Activated B cell treated with CpG ODN at 0.5 μM for 24 hours (primary cell): Measurements from ENCODE around the gene ATP6V1F. TPM values are rescaled to one million over a fixed set of nuclear protein-coding genes. Genes with fewer than 3 reads are reported as not detected.

Source experiments
- ATAC-seq: fragments of 200-7000 bp; cut with Tn5 transposase; one replicate; pipeline ENCODE4 v1.10.0; 2021; ENCODE audit warnings: low read depth, mild to moderate bottlenecking, moderate library complexity
- CTCF ChIA-PET: fragments of 350-600 bp; sonication (Branson Sonifier 250); formaldehyde crosslinking; loops from one replicate; lab custom pipeline; 2021; ENCODE audit warnings: antibody characterized with exemption; lab: Charles Lee
- POLR2A ChIA-PET: fragments of 350-600 bp; sonication (Branson Sonifier 250); formaldehyde crosslinking; loops from one replicate; lab custom pipeline; 2021; ENCODE audit warnings: antibody characterized with exemption; lab: Charles Lee
- DNase-seq: peaks from one replicate; pipeline ENCODE4 v3.0.0; 2022
- H3K27ac Mint-ChIP-seq: one replicate; pipeline ENCODE4 v1.8.0; 2020; ENCODE audit warnings: mixed read lengths
- H3K27me3 Mint-ChIP-seq: one replicate; pipeline ENCODE4 v1.8.0; 2021; ENCODE audit warnings: mixed read lengths
- H3K36me3 Mint-ChIP-seq: one replicate; pipeline ENCODE4 v1.8.0; 2021; ENCODE audit warnings: low read depth, mixed read lengths
- H3K4me1 Mint-ChIP-seq: one replicate; pipeline ENCODE4 v1.8.0; 2021; ENCODE audit warnings: mixed read lengths
- H3K4me3 Mint-ChIP-seq: one replicate; pipeline ENCODE4 v1.8.0; 2020; ENCODE audit warnings: mild to moderate bottlenecking, mixed read lengths
- H3K9me3 Mint-ChIP-seq: one replicate; pipeline ENCODE4 v1.8.0; 2020; ENCODE audit warnings: mixed read lengths
- intact Hi-C: fragments of 100-400 bp; cut with micrococcal nuclease; formaldehyde crosslinking; loops from one replicate; pipeline ENCODE4 v1.15.1; 2024
- total RNA-seq: library from RNA; stranded (reverse); gene quantifications from 2 replicates; pipeline ENCODE4 v1.2.3, GENCODE V29; 2022
- TF ChIP-seq, protein P1 (sequence below): fragments of 200-600 bp; IDR thresholded peaks from one replicate; pipeline ENCODE4 v1.8.0; 2022; ENCODE audit warnings: antibody characterized with exemption, mild to moderate bottlenecking

ATP6V1F gene
- total RNA-seq, 1 donor from 2014 or later, result 100.0 TPM

DNA sequence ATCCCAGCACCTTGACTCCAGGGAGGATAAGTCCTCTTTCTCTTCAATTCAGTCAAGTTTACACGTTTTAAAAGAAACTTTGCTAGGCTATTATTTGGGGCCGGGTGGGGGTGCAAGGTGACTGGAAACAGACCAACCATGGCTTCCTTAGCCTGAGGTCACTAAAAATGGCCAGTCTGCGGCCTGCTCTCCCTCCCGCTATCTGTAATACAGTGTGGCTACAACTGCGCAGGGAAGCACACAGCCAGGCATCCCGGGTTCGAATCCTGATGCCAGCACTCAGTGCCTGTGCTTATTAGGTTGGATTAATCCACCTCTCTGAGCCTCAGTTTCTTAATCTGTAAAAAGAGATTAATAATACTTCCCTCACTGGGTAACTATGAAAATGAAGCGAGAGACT, 19.5 kb downstream of the ATP6V1F start:
- no peaks in the 10 kb centered on the region for H3K36me3 Mint-ChIP-seq
- H3K4me3 Mint-ChIP-seq, result no peak overlapping the region
- ATAC-seq (no peak), DNase-seq (no peak)
- TF ChIP-seq, protein P1, sequence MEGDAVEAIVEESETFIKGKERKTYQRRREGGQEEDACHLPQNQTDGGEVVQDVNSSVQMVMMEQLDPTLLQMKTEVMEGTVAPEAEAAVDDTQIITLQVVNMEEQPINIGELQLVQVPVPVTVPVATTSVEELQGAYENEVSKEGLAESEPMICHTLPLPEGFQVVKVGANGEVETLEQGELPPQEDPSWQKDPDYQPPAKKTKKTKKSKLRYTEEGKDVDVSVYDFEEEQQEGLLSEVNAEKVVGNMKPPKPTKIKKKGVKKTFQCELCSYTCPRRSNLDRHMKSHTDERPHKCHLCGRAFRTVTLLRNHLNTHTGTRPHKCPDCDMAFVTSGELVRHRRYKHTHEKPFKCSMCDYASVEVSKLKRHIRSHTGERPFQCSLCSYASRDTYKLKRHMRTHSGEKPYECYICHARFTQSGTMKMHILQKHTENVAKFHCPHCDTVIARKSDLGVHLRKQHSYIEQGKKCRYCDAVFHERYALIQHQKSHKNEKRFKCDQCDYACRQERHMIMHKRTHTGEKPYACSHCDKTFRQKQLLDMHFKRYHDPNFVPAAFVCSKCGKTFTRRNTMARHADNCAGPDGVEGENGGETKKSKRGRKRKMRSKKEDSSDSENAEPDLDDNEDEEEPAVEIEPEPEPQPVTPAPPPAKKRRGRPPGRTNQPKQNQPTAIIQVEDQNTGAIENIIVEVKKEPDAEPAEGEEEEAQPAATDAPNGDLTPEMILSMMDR, result no peak
- peaks cover 3% of the 10 kb centered on the region for H3K4me1 Mint-ChIP-seq
- intact Hi-C loops, result loop anchor here (2.0 to 5.0 kb wide), 2 partner anchors 19 to 185 kb away; partner anchors contain the start of gene ATP6V1F
- H3K27me3 Mint-ChIP-seq, result peaks cover 3% of the 10 kb centered on the region
- POLR2A ChIA-PET, result no interaction called here
- no peaks in the 10 kb centered on the region for H3K9me3 Mint-ChIP-seq
- H3K27ac Mint-ChIP-seq, result no peak overlapping the region
- CTCF ChIA-PET, result interaction anchor here (2.3 to 2.8 kb wide), 2 partner anchors 40 to 274 kb away, joined by 13 read pairs; no protein-coding TSS in a partner anchor

DNA sequence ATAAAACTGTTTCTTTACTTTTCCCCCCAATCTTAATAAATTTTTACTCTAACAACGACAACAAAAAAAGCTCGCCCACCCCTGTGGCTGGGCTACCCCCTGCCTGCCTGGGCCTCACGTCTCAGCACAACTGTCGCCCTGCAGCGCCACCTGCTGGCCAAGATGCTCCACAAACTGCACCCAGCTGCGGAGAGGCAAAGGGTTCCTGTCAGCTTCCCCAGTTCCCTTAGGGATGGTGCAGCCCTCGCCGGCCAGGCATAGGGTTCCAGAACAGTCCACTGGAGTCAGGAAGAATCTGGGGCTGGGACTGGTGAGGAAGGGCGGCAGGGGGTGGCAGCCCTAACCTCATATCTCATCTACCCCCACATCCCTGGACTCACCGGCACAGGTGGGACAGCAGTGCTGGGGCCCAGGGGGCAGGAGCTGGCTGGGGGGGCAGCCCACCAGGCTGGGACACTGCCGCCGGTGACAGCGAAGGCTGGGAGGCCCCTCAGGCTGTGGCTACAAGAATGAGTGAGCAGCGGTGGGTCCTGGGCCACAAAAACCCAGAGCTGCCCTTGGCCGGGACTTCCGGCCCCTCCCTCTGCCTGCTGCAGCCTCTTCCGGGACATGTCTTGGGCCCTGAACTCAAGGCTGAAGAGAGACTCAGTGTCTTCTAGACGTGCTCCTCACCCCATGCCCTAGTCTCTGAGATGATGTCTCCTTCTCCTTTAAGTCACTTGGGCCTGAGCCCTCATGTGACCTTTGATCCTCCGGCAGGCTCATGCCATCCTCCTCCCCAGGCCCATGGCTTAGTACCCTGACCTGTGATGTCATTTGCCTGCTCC, 21.2 kb downstream of the ATP6V1F start:
- TF ChIP-seq, protein P1, result no peak
- H3K4me3 Mint-ChIP-seq, result peak overlapping the region; percentile 77
- no peaks in the 10 kb centered on the region for H3K36me3 Mint-ChIP-seq
- H3K9me3 Mint-ChIP-seq, result no peaks in the 10 kb centered on the region
- peaks cover 3% of the 10 kb centered on the region for H3K27me3 Mint-ChIP-seq
- DNase-seq (peak; percentile 82), ATAC-seq (peak; percentile 85)
- CTCF ChIA-PET, result interaction anchor here (0.6 to 2.8 kb wide), 25 partner anchors 13 to 409 kb away, joined by 3 to 20 read pairs (median 3); partner anchors contain the start of genes ATP6V1F and KCP
- no peak overlapping the region for H3K27ac Mint-ChIP-seq
- POLR2A ChIA-PET, result interaction anchor here (0.8 to 1.3 kb wide), 4 partner anchors 21 to 246 kb away, joined by 3 to 8 read pairs (median 4); partner anchors contain the start of genes ATP6V1F and TNPO3
- intact Hi-C loops, result loop anchor here (1.0 to 5.0 kb wide), 6 partner anchors 21 to 457 kb away; partner anchors contain the start of gene ATP6V1F
- peaks cover 3% of the 10 kb centered on the region for H3K4me1 Mint-ChIP-seq

DNA sequence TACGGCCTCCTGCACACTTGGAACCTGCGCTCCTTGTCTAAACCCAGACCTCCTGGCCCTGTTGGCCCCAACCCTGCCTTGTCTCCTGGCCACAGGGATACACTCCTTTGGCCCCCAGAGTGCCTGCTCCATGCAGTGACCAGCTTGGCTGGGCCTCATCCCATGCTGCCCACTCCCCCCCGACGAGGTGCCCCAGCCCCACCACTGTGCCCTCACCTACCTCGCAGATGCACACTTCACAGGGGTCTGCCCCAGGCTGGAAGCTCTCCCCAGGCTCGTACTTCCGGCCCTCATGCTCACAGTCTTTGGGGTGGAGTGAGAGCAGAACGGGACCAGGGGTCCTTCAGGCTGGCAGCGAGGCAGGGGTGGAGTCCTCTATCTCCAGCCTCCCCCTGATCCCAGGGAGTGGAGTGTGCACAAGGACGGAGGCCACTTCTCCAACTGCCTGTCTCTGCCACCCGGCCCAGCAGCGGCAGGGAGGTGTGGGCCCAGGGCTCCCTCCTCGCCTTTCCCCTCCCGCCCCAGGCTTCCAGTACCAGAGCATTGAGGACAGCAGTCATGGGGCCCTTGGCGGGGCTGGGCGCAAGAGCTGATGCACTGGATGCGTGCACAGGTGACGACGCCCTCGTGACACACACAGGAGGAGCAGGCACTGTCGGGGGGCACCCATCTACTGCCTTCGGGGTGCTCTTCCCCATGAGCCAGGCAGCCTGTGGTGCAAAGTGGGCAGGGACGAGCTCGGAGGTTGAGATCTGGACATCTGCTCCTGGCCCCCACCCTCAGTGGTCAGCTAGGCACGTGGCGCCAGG, 22.1 kb downstream of the ATP6V1F start:
- no peak for ATAC-seq
- no peaks in the 10 kb centered on the region for H3K36me3 Mint-ChIP-seq
- H3K4me1 Mint-ChIP-seq, result peaks cover 3% of the 10 kb centered on the region
- DNase-seq, result no peak
- no peaks in the 10 kb centered on the region for H3K9me3 Mint-ChIP-seq
- TF ChIP-seq, protein P1, result no peak
- POLR2A ChIA-PET, result interaction anchor here (0.9 kb wide), 1 partner anchor 245 kb away, joined by 3 read pairs; no protein-coding TSS in a partner anchor
- CTCF ChIA-PET, result interaction anchor here (1.0 to 2.8 kb wide), 12 partner anchors 12 to 410 kb away, joined by 3 to 20 read pairs (median 6); partner anchors contain the start of gene ATP6V1F
- peaks cover 6% of the 10 kb centered on the region for H3K27me3 Mint-ChIP-seq
- peak overlapping the region; percentile 77 for H3K4me3 Mint-ChIP-seq
- intact Hi-C loops, result loop anchor here (5.0 kb wide), 1 partner anchor 187 kb away; no protein-coding TSS in a partner anchor
- H3K27ac Mint-ChIP-seq, result no peak overlapping the region

DNA sequence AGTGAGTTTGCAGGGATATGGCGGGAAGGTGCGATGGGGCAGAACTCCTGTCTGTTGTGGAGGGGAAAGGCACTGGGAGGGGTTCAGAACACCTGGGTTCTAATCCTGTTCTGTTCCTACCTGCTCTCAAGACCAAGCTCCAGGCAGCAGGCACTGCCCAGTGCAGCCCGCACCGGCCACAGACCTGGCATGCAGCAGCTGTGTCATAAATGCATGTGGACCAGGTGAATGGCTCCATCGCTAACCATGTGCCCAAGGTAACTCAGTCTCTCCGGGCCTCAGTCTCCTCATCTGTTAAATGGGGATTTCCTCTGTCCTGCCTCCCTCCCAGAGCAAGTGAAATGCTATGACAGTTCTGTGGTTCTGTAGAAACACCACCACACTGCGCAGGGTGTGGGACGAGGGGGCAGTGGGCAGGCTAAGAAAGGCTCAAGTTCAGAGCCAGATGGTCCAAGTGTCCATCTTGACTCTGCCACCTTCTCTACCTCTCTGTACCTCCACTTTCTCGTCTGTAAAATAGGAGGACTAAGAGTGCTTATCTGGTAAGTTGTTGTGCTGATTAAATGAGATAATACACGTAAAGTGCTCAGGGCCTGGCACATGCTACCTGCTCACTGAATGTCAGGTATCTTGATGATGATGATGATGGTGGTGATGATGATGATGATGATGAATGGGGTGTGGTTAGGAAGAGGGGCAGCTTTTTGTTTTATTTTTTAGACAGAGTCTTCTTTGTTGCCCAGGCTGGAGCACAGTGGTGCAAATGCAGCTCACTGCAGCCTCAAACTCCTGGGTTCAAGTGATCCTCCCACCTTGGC, 22.9 kb downstream of the ATP6V1F start:
- TF ChIP-seq, protein P1, result no peak
- H3K9me3 Mint-ChIP-seq, result no peaks in the 10 kb centered on the region
- ATAC-seq (no peak), DNase-seq (no peak)
- peak overlapping the region; percentile 11 for H3K4me3 Mint-ChIP-seq
- POLR2A ChIA-PET, result no interaction called here
- no peaks in the 10 kb centered on the region for H3K36me3 Mint-ChIP-seq
- peaks cover 5% of the 10 kb centered on the region for H3K4me1 Mint-ChIP-seq
- H3K27ac Mint-ChIP-seq, result no peak overlapping the region
- intact Hi-C loops, result no loop called here
- H3K27me3 Mint-ChIP-seq, result peaks cover 11% of the 10 kb centered on the region
- CTCF ChIA-PET, result interaction anchor here (1.3 kb wide), 1 partner anchor 277 kb away, joined by 3 read pairs; no protein-coding TSS in a partner anchor
